ENCODE results near the gene TBC1D14. TPM values are rescaled to one million over a fixed set of nuclear protein-coding genes. Genes with fewer than 3 reads are reported as not detected.
"Not testable (repeated sequence)": the region's sequence is repeated elsewhere in the genome, so short reads cannot be mapped to it uniquely, and the experiment has no call there.

TBC1D14 gene
- total RNA-seq, 1 donor from 2014 or later: 37.1 TPM

DNA sequence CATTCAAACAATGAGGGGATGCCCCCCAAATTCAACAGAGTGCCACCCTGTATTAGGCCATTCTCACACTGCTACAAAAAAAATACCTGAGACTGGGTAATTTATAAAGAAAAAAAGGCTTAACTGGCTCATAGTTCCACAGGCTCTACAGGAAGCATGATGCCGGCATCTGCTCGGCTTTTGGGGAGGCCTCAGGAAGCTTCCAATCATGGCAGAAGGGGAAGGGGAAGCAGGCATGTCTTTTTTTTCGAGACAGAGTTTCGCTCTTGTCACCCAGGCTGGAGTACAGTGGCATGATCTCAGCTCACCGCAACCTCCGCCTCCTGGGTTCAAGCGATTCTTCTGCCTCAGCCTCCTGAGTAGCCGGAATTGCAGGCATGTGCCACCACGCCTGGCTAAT lies 18.7 kb upstream of the TBC1D14 start:
- not testable (repeated sequence) for DNase-seq (ENCODE audit: low spot score)

DNA sequence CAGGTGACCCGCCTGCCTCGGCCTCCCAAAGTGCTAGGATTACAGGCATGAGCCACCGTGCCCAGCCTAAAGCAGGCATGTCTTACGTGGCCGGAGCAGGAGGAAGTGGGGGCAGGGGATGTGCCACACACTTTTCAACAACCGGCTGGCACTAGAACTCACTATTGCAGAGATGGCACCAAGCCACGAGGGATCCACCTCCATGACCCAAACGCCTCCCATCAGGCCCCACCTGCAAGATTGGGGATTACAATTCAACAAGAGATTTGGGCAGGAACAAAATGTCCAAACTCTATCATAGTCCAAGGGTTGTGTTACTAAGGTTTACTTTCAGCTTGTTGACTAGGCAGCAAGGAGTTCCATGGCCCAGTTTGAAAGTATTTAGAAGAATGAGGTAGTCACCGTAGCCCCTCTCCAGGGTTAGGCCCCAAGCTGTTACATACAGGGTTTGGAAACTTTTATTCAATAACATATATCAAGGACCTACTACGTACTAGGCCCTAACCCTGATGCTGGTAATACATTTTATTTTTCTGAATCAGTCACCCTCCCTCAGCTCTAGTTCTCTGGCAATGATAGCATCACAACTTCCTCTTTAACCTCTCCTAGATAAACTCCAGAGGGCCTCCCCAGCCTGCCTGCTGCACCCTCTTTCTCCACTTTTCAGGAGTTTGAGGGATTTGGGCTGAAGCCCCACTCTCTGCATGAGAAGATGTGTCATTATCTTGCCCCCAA lies 18.0 kb upstream of the TBC1D14 start:
- no peak for DNase-seq (ENCODE audit: low spot score)

DNA sequence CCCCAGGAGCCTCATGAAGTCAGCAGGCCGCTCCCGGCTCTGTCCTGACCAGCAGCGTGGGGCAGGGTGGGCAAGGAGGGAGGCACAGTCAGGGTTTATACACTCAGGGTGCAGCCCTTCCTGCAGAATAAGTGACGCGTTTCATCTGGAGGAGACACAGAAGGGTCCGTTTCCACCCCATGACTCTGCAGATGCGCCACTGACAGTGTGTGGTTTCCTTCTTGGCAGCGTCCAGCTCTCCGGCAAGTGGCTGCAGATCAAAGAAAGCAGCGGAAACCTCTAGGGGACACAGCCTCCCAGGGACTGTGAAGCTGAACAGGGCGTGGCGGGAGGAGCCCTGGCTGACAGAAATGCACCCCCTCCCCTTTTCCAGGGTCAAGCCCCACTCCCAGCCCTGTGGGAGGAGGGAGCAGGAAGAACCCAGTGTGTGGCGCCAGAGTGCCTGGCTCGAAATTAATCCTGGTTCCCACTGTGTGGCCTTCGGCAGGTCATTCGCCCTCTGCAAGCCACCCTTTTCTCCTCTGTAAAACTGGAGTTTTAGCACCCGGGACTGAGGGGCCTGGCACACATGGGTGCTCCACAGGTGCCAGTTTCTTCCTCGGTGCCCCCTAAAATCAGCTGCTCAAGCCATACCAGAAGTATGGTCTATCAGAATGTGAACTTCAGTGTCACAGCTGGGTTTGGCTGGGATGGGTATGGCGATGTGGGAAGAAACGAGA lies 17.3 kb upstream of the TBC1D14 start:
- DNase-seq (ENCODE audit: low spot score): peak; percentile 74

DNA sequence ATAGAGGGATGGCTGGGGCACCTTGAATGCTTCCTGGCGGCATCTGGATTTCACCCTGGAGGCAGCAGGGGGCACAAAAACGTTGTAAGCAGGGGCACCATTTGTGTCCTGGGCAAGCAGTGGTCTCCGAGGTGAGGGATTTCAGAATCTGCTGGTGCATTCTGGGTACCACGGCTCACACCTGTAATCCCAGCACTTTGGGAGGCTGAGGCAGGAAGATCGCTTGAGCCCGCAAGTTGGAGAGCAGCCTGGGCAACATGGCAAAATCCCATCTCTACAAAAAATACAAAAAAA lies 16.8 kb upstream of the TBC1D14 start:
- no peak for DNase-seq (ENCODE audit: low spot score)

DNA sequence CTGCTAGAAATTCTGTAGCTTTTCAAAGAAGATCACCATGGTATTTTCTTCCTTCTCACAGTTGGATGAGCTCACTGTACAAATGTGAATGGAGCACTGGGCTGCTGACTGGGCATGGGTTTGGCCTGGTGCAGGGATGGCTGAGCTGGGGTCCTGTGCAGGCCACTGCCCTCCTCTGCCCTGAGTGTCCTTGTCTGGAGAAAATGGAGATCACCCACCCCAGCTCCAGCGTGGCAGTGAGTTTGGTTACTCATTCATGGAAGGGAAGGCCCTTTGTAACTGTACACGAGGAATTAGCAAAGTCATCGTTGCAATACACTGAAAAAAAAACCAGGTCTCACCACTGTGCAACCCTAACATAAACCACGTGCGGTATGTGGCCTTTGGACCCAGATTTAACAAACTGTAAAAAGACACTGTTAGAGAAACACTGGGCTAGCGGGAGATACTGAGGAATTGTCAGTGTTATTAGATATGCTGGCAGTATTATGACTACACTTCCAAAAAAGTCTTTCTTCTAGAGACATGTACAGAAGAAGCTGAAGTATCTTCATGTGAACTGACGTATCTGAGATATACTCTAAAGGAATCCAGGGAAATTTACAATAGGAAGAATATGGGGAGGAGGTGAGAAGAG lies 16.1 kb upstream of the TBC1D14 start:
- peak; percentile 69 for DNase-seq (ENCODE audit: low spot score)

DNA sequence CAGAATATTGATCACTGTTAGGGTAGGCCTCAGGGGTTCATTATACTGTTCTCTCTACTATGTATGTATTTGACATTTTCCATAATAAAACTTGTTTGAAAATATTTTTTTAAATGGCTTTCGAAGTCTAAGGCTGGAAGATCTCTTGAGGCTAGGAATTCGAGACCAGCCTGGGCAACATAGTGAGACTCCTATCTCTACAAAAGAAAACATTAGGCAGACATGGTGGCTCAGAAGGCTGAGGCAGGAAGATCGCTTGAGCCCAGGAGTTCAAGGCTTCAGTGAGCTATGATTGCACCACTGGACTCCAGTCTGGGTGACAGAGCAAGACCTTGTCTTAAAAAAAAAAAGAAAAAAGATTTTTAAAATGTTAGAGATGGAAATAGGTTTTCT lies 15.5 kb upstream of the TBC1D14 start:
- DNase-seq (ENCODE audit: low spot score): no peak

DNA sequence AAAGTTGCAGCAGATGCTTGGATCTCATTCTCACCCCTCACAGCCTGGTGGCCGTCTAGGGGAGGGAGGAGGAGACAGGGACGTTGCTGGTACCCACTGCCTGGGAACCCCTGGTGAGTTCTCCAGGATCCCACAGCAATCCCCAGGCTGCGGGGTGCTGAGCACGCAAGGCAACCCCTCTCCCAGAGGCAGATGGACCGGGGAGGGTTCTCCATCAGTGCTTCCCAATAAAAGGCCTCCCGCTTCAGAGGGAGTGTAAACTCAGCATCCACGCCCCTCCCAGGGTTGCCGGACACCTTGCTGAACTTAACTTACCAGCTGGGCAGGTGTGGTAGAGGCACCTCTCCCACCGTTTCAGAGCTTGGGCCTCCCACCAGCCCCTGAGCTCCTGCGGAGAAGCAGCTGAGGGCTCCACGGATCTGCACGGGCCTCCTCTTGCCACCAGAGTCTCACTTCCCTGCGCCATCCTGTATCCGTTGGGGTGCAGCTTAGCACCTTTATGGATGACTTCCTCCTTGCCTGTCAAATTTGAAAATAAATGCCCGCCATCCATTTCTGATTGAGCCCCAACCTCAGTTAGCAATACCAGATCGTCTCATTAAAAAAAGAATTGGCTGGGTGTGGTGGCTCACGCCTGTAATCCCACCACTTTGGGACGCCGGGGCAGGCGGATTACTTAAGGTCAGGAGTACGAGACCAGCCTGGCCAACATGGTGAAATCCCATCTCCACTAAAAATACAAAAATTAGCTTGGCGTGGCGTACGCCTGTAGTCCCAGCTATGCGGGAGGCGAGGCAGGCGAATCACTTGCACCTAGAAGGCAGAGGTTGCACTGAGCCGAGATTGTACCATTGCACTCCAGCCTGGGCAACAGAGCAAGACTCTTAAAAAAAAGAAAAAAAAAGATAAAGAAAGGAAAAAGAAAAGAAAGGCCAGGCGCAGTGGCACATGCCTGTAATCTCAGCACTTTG lies 14.8 kb upstream of the TBC1D14 start:
- no peak for DNase-seq (ENCODE audit: low spot score)

DNA sequence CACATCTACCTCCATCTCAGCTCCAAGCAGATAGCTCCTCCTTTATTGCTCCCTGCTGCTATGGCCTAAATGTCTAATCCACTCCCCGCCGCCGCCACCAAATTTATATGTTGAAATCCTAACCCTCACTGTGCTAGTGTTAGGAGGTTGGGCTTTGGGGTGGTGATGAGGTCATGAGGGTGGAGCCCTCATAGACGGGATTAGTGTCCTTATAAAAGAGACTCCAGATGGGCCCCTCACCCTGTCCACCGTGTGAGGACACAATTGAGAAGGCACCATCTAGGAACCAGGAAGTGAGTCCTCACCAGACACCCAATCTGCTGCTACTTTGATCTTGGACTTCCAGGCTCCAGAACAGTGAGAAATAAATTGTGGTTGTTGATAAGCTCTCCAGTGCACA lies 13.6 kb upstream of the TBC1D14 start:
- no peak for DNase-seq (ENCODE audit: low spot score)

DNA sequence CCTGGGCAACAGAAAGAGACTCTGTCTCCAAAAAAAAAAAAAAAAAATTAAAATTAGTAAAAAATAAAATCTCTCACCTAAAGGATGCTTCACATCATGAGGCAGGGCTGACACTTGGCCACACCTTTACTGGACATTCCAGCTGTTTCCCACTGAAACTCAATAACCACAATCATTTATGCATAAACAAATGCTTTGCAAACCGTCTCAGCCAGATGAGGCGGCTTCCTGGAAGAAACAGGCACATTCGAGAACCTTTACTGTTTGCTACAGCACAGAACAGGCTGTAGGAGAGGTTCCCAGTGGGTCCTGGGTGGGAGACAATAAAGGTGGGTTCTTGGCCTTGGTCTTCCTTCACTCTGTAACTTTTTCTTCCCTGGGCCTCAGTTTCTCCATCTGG lies 10.9 kb upstream of the TBC1D14 start:
- no peak for DNase-seq (ENCODE audit: low spot score)

DNA sequence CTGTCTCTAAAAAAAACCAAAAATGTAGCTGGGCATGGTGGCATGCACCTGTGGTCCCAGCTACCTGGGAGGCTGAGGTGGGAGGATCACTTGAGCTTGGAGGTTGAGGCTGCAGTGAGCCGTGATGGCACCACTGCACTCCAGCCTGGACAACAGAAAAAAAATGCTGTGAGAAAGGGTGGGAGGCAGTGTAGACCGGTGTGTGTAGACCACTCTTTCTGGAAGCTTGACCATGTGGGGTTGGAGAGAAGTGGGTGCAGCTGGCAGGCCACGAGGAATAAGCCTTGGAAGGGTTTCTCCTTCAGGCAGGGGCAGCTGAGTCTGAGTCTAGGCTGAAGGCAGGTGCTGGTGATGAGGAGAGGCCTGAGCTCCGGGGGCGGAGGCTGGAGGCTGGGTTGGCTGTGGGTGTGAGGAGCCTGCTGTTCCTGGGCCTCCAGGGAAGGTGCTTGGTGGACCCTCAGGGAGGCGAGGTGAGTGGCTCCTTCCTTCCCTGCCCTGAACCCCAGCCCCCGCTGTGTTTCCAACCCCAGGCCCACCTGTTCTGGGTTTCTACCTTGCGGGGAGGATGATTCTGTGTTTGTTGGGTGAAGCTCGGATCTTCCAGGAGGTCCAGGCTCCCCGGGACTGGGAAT lies 9.3 kb upstream of the TBC1D14 start:
- DNase-seq (ENCODE audit: low spot score): no peak

DNA sequence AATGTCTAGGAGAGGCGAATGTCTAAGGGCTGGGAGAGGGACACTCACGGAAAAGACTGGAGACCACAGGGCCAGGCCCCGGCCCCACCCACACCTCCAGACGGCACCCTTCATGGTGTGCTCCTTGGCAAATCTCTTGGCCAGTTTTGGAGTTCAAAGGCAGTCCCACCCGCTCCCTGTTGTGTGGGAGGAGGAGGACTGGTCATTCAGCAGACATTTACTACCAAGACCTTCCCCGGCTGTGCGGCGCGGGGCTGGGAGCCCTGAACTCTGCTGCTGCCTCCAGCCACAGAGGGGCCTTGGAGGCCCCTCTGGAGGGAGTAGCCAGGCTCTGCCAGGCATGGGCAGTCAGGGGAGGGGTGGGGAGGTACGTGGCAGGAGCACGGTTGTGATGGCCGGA lies 8.7 kb upstream of the TBC1D14 start:
- no peak for DNase-seq (ENCODE audit: low spot score)

DNA sequence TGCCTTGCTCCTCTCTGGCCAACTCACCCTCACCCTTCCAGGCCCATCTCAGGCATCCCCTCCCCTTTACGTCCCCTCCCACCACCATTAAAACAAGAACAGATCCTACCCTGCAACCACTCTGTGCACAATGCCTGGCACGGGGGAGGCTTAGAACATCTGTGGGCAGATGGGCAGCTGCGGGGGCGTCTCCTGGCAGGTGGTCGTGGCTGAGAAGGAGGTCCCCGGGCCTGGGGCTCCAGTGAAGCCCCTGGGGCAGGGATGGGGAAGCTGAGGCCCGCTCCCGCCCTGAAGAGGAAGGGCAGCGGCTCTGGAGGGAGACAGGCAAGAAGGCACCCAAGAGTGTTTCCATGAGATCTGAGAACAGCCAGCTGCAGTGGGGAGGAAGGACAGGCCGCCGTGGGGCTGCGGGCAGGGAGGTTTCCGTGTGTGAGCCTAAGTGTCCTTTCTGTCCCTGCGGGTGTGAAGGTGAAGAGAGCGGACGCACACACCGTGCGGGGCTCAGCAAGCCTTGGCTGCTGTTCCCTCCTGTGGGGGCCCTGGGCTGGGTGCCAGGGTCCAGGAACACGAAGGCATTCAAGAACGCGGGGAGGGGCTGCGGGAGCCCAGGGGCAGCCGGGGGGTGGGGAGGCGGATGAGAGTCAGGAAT lies 7.8 kb upstream of the TBC1D14 start:
- DNase-seq (ENCODE audit: low spot score): no peak

DNA sequence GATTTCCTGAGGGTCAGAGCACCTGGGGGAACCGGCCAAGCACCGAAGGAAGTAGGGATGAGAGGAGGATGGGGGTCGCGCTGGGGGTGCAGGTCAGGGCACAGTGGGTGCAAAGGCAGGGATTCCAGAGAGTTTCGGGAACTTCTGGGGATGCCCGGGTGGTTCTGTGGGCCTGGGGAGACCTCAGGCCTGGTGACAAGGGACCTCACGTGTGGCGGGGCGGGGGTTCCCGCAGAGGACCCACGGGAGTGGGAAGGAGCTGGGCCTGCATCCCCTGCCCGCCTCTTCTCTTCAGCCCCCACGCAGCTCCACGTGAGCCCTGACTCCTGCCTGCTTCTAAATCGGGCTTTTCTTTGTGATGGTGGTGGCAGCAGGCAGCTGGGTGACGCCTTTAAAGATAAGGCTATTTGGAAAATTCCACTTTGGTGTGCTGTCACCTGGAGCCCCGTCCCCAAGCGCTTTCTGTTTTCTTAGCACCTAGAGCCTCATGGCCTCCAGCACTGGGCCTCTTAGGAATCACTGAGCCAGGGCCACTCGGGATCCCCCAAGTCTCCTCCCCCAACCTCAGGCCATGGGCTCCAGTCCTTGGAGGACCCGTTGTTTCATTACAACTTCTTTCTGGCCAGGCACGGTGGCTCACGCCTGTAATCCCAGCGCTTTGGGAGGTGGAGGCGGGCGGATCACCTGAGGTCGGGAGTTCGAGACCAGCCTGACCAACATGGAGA lies 7.1 kb upstream of the TBC1D14 start:
- DNase-seq (ENCODE audit: low spot score): no peak

DNA sequence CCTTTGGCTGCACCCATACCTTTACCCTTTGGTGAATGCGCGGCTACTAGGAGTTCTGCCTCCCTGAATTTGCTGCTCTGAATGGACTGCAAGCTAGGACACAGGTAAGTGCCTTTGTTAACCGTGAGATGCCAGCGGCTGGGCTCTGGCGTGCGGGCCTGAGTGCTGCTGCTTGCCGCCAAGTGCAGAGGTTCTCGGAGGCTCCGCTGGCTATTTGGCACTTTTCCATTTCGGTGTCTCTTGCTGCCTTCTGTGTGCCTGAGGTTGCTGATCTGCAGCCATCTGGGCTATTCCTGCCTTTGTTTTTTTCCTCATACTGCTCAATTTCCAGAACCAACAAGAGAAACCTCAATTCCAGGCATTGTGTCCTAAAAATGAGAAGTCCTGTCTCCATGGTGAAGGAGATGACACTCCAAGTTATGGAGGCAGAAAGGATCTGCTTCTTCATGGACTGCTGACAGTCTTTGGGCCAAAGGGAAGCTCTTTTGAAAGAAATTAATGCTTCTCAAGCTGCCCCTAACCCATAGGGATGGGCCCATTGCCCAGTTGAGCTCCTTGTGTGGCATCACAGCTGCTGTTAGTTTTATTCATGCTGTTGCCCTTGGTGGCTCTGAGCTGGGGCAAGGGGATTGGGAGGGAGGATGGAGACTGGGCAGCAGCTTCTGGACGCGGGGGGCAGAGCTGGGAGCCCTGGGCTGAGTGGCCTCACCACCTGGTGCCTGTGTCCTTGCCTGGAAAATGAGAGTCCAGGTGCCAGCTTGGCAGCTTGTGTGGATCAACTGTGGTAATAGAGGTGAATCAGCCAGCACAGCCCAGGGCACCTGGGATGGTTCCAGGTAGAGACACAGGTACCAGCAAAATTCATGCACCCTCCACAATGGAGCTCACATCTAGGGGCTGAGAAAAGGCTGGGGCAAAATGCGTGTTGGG lies 3.8 kb upstream of the TBC1D14 start:
- DNase-seq (ENCODE audit: low spot score): no peak

DNA sequence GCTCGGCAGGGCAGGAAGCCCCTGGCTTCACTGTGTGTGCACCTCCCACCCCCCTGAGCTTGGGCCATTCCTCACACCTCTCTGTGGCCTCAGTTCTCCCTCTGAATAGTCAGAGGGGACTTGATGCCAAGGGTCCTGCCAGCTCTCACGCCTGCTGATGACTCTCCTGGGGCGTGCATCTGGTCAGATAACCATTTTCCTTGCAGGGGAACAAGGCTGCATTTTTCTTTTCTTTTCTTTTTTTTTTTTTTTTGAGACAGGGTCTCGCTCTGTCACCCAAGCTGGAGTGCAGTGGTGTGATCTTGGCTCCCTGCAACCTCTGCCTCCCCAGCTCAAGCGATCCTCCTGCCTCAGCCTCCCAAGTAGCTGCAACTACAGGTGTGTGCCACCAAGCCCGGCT lies 3.1 kb upstream of the TBC1D14 start:
- DNase-seq (ENCODE audit: low spot score): not testable (repeated sequence)

DNA sequence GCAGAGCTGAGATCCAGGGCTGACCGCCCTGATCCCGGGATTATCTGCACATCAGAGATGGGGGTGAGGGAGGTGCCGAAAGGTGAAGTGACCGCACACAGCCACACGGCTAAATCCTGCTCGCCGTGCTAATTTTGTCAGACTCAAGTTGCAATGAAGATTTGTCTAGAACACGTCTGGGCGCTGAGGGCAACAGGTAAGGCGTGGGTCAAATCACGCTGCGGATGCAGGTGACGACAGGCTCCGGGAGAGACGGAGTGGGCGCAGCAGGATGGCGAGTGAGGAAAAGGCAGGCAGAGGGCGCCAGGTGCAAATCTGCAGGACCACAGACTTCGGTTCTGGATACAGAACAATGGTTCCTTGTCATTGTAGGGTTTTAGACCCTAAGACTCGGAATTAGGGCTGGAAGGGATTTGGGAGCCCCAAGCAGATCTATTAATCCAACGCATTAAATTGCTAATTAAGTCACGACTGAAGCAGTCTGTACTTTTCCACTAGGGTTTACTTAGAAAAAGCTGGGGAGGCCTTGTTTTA lies 1.9 kb upstream of the TBC1D14 start:
- no peak for DNase-seq (ENCODE audit: low spot score)

DNA sequence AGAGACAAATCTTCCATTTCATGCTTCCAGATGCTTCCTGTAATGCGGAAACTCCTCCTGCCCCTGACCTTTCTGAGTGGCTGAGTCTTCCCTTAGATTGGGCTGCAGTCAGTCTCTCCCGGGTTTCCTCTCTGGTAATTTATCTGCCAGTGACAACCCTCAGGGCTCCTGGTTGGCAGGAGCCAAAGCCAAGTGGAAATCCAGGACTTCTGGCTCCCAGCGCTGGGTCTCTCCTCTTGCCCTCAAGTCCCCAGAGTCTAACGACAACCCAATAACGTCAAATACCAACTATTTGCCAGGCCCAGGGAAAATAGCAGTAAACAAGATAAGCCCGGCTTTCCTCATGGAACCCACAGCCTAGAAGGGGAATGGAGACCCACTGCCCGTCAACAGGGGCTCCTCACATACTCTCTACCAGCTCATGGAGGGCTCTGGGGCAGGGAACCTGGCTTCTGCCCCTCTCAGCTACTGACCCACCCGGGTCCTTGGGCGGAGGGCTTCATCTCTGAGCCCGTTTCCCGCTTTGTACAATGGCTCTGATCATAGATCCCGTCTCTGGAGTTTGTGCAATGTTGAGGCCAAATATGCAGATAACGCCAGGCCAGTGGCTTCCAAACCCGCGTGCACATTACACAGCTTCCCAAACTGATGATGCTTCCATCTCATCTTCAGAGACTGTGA lies 1.1 kb upstream of the TBC1D14 start:
- DNase-seq (ENCODE audit: low spot score): no peak

DNA sequence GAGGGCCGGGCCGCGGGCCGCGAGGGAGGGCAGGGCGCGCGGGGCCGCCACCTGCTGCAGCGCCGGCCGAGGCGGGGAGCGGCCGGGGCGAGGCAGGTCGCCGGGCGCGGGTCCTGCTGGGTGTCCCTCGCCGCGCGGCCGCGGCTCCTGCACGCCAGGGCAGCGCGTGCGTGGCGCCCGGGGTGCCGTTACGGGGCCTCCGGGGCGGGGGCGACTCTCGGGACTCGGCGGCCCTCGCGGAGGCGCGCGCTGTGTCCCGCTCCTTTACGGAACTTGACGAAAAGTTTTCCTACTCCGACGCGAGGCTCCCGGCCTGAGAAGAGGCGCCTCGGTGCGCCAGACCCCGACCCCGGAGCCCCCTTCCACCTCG lies 329 bp downstream of the TBC1D14 start:
- DNase-seq (ENCODE audit: low spot score): no peak
